ENCODE data around the gene AVP.
"Not testable (repeated sequence)": the region's sequence is repeated elsewhere in the genome, so short reads cannot be mapped to it uniquely, and the experiment has no call there.

AVP gene

DNA sequence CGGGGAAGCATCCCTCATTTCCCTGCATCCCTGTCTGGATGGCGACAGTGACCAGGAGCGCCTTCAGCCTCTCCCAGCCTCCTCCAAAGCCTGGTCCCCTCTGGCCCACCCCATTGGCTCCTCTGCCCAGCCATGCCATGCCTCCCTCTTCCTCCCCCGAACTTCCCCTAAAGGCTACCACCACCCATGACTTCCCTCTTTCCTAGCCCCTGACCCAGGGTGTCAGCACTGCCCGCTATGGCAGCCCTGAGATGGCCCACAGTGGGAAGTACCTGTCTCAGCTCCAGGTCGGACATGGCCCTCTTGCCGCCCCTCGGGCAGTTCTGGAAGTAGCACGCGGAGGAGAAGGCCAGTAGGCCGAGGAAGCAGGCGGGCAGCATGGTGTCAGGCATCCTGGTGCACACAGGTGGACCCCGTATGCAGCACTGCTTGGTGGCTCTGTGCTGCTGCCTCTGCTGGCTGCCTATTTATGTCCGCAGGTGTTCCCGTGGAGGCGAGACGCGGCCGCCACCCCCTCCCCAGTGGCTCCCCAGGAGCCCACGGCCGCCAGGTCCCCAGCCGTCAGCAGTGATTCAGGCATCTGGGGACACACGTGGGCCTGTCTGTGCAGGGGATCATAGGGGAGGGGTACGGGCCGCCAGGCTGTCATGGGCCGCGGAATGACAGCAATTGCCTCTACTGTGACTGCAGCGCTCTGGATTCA, at the start of gene AVP:
Gene AVP, minus strand, starts transcription at position 442 of the 703 bp plus-strand sequence. Its CDS starts 50 bp downstream, at position 392.
- DNase-seq (ENCODE audit: low read depth): no peak

- no peak for DNase-seq (ENCODE audit: low read depth)
Observed at GRCh38 chr20:3134151-3134550, 49.6 kb upstream of the AVP start.

GRCh38 chr20:3133155-3133554, 48.6 kb upstream of the AVP start:
- no peak for DNase-seq (ENCODE audit: low read depth)

GRCh38 chr20:3130051-3130600, 45.6 kb upstream of the AVP start:
- no peak for DNase-seq (ENCODE audit: low read depth)

DNA sequence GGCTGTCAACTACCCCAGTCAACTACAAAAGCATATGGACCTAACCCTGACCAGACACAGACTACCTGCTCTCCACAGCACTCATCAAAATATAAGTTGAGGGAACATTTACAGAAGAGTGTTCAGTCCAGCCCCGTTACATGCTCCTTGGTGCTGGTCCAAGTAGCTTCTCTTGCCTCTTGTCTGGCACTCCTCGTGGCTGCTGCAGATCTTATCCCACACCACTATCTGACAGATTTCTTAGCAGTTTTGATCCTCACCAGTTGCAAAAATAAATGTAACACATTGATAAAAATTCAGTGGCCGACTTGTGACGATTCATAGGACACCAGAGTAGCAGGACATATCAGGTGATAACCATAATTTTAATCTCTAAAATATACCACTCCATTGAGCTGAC, 44.6 kb upstream of the AVP start:
- no peak for DNase-seq (ENCODE audit: low read depth)

DNA sequence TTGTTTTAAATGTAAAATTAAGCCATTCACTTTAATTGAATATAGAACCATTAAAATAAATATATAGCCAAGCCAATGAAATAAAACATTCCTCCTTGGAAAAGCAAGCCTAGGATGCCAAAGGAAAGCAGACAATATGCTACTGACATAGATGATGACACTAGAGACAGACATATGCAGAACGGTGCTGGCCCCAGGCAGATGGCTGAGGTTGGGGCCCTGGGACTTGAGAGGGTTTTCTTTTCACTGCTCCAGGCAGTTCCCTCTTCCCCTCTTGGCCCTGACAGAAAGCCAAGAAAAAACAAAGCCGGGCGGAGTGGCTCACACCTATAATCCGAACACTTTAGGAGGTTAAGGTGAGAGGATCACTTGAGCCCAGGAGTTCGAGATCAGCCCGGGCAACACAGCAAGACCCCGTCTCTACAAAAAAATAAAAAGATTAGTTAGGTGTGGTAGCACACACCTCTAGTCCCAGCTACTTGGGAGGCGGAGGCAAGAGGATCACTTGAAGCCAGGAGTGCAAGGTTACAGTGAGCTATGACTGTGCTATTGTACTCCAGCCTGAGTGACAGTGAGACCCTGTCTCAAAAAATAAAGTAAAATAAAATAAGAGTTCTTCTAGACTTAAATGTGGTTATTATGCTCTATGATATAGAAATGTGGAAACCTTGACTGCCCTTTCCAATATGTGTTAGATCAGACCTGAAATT, 43.9 kb upstream of the AVP start:
- DNase-seq (ENCODE audit: low read depth): no peak

DNA sequence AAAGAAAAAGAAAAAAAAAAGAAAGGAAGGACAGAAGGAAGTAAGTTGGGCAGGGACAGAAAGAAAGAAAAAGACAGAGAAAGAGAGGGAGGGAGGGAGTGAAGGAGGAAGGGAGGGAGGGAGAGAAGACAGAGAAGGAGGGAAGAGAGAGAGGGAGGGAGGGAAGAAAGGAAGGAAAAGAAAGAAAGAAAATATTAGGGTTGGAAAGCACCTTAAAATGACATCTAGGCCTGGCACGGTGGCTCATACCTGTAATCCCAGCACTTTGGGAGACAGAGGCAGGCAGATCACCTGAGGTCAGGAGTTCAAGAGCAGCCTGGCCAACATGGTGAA, 42.0 kb upstream of the AVP start:
- DNase-seq (ENCODE audit: low read depth): no peak

GRCh38 chr20:3125776-3126526, 41.4 kb upstream of the AVP start:
- not testable (repeated sequence) for DNase-seq (ENCODE audit: low read depth)

- not testable (repeated sequence) for DNase-seq (ENCODE audit: low read depth)
Observed at GRCh38 chr20:3124773-3125560, 40.4 kb upstream of the AVP start.

GRCh38 chr20:3124163-3124562, 39.6 kb upstream of the AVP start:
- not testable (repeated sequence) for DNase-seq (ENCODE audit: low read depth)

DNA sequence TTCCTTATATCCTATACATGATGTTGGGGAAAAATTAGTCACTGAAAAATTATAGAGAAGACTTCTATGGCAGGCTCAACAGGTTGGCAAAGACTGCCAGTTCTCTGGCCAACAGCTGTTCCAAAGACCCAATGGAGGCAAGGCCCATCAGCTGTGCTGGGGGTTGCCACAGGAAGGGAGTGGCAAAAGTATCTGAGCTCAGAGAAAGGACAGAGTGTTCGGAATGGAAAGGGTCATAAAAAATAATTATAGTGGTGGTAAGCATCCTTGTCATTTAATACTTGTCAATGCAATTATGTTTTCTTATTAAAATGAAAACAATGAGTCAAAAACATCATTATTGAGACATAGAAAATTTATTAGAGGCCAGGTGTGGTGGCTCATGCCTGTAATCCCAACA, 39.0 kb upstream of the AVP start:
- DNase-seq (ENCODE audit: low read depth): no peak

- DNase-seq (ENCODE audit: low read depth): no peak
Observed at GRCh38 chr20:3121955-3122610, 37.6 kb upstream of the AVP start.

GRCh38 chr20:3121271-3121911, 36.9 kb upstream of the AVP start:
- DNase-seq (ENCODE audit: low read depth): no peak

GRCh38 chr20:3119044-3119443, 34.5 kb upstream of the AVP start:
- no peak for DNase-seq (ENCODE audit: low read depth)

- DNase-seq (ENCODE audit: low read depth): peak; percentile 44
Observed at GRCh38 chr20:3117839-3118379, 33.4 kb upstream of the AVP start.

DNA sequence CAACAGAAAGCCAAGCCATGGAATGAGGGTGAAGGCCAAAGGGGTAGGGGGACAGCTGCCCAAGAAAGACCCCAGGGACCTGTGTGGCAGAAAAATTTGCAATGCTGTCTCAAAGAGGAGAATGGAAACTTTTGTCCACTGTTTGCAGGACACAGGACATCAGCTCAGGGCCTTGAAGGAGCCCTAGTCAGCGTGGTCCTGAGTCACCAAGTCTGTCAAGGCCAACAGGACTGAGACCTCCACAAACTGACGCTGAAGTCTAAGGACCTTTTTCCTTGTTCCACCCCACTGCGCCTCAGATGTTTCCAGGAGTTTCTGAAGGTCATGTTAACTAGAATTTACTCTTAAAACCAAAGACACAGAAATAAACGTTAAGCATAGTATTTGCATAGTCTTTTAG, 31.8 kb upstream of the AVP start:
- no peak for DNase-seq (ENCODE audit: low read depth)

- no peak for DNase-seq (ENCODE audit: low read depth)
Observed at GRCh38 chr20:3115190-3116107, 30.9 kb upstream of the AVP start.

GRCh38 chr20:3111995-3112394, 27.5 kb upstream of the AVP start:
- DNase-seq (ENCODE audit: low read depth): no peak

- no peak for DNase-seq (ENCODE audit: low read depth)
Observed at GRCh38 chr20:3111507-3111906, 27.0 kb upstream of the AVP start.
